Stimulated activated CD8-positive, alpha-beta memory T cell treated with anti-CD3 and anti-CD28 coated beads, Interleukin-7, amount 100 ng/mL, for 4 hours (primary cell): ENCODE data around the gene DCHS1.

Source experiments
- DNase-seq, 2 donors: peaks; one replicate each; pipeline ENCODE4 v3.0.0-alpha.2; 2020; ENCODE audit warnings: low read depth in 2 of 2

Gene DCHS1

GRCh38 chr11:6626971-6627761 lies 28.4 kb downstream of the DCHS1 start:
- no peak for DNase-seq

- DNase-seq, result no peak
Observed at GRCh38 chr11:6625832-6626420, 29.7 kb downstream of the DCHS1 start.

- DNase-seq, result no peak
Observed at GRCh38 chr11:6625156-6625831, 30.3 kb downstream of the DCHS1 start.

- DNase-seq, result no peak
Observed at GRCh38 chr11:6623391-6624363, 31.9 kb downstream of the DCHS1 start.

DNA sequence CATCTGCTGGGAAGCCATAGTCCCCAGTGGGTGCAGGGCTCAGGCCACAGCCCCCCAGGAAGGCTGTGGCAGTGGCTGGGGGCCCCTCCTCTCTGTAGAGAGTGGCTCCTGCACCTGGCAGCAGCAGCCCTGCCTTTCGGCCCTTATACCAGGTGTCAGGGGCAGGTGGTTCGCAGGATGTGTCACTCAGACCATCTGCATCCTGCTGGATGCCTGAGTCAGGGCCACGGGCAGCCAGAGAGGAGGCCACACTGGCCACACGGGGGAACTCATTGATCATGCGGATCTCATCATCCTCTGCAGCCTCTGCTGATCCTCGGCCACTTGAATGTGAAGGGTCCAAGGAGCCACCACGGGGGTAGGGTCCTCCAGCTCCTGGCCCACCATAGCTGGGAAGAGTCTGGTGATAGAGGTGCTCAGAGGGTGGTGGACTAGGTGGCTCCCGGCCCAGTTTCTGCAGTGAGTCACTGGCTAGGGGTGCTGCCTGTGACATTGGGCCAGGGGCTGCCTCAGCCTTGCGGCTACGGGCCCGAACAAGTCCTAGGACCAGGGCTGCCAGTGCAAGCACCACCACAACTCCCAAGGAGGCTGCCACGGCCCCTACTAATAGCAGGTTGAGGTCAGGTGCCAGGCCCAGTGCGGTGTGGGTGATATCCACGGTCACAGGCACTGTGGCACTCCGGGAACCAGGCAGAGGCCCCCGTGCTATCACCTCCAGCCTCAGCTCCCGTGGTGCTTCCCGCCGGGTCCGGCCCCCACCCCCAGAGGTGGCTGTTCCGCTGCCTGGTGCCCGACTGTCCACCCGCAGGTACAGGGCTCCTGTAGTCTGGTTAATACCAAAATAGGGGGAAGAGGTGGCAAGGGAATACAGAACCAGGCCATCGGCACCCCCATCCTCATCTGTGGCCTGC lies 33.1 kb downstream of the DCHS1 start:
- no peak for DNase-seq

DNA sequence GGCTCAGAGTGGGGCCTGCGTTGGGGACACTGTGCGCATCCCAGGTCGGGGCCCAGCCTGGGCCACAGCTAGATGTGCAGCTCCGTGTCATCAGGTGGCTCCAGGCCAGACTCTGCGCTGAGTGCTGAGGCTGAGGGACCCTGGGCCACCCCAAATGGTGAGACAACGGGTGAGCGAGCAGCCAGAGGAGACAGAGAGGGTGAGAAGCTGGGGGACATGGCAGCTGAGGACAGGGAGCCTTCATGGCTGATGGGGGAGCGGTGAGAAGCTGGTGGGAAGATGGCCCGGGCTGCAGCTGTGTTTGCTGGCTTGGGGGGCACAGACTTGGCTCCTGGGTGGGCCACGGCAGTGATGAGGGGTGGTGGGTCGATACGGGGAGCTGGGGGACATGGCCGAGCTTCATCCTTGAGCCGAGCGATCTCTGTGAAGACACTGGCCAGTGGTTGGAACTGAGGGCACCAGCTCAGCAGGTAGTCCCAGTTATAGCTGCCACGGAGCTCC lies 33.8 kb downstream of the DCHS1 start:
- DNase-seq, result no peak

- no peak for DNase-seq
Observed at GRCh38 chr11:6620636-6621035, 35.0 kb downstream of the DCHS1 start.

DNA sequence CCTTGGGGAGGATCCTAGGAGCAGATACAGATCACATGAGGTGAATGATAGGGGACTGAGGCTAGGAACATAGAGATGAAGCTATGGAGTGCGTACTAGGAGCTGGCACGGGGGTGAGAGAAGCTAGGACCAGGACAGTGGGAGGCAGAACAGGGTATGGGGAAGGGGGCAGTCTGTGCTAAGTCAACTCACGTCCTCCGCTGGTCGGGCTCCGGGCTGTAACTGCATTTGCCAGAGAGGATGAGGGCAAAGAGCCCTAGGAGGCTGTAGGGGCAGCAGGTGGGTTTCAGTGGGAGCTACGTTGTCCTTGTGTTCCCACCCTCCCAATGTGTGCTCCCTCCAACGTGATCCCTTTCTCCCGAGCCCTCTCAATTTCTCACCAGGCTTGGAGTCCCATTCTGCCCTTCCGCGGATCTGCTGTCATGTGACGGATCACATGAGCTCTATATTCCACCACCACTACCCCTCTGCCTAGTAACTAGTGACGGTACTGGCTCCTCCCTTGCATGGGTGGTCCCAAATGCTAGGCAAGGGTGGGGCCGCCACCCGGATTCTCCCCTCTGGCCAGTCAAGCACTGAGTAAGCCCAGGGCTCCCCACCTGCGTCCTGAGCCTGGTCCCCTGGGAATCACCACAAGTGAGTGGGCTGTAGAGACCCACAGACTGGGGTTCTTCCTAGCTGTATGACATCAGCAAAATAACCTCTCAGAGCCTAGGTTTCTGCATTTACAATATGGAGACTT lies 36.4 kb downstream of the DCHS1 start, which contains the start of gene TPP1:
Gene TPP1 (minus strand): TSS at position 419 of the 742 bp plus-strand sequence. CDS start 22 bp downstream, at position 397.
- DNase-seq, result peak; percentile 80 to 87

GRCh38 chr11:6618117-6619003 lies 37.2 kb downstream of the DCHS1 start:
- peak; percentile 66 to 73 for DNase-seq

DNA sequence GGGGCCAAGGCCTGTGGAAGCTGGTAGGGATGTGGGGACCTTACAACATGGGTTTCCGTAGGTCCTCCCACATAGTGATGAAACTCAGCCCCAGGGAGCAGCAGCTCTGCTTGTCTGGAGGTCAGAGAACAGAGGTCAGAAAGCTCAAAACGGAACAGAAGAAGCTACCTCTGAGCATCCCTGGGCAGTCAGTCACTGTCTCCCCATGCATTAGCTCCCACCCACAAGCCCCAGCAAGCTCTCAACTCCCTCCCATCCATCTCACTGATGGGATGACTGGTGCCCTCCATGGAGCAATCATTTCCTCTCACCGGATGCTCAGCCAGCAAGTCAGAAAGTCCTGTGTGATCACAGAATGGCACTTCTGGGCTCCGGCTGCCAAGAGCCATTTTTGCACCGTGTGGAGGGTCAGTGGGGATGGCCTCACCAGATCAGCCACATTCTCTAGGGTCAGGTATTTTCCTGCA lies 38.3 kb downstream of the DCHS1 start:
- DNase-seq, result no peak

GRCh38 chr11:6616596-6617250 lies 38.9 kb downstream of the DCHS1 start:
- no peak for DNase-seq

- no peak for DNase-seq
Observed at GRCh38 chr11:6615882-6616585, 39.6 kb downstream of the DCHS1 start.

DNA sequence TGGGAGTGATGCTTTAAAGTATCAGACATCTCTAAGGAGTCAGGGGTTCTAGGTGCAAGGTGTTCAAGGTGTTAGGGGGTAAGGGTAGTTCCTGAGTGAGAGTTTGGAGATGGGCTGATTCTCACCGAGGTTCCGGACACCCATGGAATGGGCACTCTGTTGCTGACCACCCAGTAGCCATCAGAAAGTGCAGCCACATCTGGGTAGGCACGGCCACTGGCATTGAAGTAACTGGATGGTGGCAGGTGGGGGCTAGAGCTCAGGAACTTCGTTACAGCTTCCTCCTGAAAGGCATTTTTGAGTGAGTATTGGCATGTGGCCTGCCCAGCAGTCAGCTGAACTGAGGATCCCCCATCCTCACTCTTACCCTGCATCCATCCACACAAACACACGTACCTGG lies 40.6 kb downstream of the DCHS1 start:
- no peak for DNase-seq

- DNase-seq, result no peak
Observed at GRCh38 chr11:6614446-6614845, 41.2 kb downstream of the DCHS1 start.

DNA sequence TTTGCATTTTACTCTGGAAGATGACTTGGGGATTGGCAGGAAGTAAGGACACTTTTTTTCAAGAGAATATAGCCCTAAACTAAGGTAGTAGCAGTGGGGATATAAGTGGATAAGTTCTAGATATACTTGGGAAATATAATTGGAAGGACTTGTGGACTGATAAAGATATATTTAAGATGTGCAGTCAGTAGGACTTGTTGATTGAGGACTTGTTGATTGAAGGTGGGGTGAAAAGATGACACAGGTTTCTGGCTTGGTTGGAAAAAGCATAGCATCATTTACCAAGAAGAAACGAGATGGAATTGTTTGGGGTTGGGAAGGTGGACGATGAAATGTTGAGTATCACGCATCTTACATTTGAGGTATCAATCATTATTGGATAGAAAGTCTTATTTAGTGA lies 42.1 kb downstream of the DCHS1 start:
- DNase-seq, result no peak

DNA sequence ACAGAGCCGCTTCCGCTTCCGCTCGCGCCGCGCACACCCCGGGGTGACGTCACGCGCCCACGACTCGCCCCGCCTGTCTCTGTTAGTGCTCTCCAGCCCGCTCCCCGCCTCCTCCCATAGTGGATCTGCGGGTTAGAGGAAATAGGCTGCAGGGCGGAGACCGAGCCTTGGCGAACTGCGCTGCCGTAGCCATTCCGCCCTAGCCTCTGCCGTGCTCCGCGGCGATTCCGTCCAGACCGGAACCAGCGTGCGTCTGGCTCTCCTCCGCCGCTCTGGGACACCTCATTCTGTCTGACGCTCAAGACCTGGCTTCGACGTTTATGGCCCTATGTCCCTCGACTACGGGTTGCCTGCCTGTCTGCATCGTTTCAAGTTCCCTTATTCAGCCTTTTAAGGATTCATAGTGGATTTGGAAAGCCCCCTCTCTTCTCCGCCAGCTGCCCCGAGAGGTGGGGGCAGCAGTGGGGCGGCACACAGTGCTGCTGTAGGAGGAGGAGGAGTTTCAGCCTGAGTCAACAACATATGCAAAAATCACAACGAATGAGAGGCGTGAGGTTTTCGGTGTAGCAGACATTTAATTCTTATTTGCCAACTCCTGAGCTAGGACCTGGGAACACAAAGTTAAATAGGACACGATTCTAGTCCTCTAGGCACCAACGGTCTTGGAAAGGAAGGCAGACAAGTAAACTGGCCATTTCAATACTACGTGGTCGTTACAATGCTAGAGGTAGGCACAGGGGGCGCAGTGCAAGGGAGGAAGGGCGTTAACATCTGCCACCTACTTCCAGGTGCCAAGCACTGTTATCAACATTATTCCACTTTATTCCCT lies 43.2 kb downstream of the DCHS1 start, which contains the start of gene TAF10:
Gene TAF10 (minus strand): TSS at position 4 of the 829 bp plus-strand sequence. CDS start 27 bp downstream, outside the sequence.
- peak; percentile 89 to 94 for DNase-seq

- no peak for DNase-seq
Observed at GRCh38 chr11:6611963-6612212, 43.7 kb downstream of the DCHS1 start.
